ENCODE data around the gene GPR84.

GRCh38 chr12:54321363-54321762 is 42.9 kb downstream of the GPR84 start:
- TF ChIP-seq EP300 (IDR thresholded peaks at IDR 0.05; ENCODE audit: low read depth) (no peak), CTCF (IDR thresholded peaks at IDR 0.05) (no peak), POLR2A (IDR thresholded peaks at IDR 0.05) (no peak)

All from transverse colon (tissue), 3 donors.